HG02973 (cell line): ENCODE data around the gene PDHX.
A peak's percentile ranks its signal among the peaks of the same experiment; 100 is the strongest.
"Not testable (repeated sequence)": the region's sequence is repeated elsewhere in the genome, so short reads cannot be mapped to it uniquely, and the experiment has no call there.

Experiments used
- ATAC-seq: cut with Tn5 transposase; IDR thresholded peaks from one replicate; pipeline ENCODE4 v1.9.1; 2021; ENCODE audit warnings: moderate library complexity; ENCODE audit not compliant: unreplicated experiment

Gene PDHX

DNA sequence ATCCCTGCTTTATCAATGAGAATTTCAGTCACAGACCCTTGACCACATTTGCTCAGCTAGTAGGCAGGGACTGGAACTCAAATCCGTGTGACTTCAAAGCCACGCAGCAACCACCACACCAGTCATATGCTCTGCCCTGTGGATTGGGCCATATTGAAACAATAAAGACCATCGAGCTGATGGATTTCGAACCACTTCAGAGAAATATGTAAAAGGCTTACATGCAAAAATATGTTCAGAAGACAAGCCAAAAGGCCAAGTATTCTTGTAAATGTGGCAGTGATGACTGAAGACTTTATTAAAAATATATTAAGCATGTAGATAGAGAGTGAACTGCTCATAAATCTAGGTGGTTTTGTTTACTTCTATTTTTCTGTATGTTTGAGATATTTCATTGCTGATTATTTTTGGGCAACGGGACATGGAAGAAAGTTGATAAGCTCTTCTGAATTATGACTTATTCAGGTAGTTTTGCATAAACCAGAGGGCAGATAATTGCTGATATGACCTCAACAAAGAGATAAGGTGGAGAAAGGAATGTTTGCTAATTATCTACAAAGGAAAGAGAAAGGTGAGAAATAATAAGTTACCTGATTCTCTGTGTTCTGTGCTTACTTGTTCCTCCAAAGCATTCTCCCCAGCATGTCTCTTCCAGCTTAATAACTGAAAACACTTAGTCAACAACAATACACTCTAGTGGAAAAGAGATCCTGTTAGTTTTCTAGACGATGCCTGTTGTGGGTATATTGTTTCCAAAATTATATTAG is 99.4 kb downstream of the PDHX start:
- no peak for ATAC-seq

DNA sequence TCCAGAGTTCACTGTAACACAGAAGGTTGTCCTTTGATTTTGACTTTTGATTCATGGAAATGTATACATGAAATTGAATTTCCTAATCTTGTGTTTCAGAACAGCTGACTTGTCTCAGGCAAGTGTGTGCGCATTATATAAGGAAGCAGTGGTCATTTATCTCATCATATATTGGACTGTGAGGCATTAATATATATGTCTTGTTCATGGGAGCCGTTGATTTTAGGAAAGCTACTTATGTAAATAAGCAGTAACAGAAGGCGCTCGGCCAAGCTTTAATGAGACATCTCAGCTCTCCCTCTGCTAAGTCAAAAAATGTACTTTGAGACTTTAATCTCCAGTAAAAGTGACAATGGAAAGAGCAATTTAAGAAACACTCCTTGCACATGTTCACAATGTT is 100.5 kb downstream of the PDHX start:
- ATAC-seq = no peak

DNA sequence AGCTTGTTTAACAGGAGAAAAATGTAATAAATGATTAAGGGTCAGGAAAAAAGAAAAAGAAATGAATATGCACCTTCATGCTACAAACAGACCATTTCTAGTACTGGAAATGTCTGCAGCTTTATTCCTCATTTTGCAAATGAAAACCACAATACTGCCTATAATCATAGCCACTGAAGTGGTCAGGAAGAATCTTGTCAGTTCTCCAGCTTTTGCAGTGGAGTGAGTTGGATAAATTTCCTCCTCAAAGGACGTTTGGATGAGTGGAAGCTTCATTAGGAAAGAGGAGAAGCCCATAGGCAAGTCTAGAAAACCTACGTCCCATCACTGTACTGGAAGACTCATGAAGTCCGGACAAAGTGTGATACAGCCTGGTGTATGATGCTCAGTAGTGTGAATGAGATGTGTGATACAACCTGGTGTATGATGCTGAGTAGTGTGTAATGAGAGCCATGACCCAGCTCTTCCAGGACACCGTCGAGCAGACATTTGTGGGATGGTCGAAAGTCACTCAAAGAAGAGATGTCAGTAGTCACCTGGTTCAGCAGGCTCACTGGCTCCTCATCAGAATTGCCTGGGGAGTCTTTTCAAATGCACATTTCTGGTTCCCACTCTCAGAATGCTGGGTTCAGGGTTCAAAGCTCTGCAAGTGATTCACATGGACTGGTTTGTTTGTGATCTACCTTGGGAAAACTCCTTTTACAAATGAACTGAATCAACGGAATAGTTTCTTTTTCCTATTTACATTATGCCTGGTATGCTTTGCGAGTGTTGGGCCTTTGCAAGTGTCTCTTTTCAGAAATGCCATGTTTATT is 101.3 kb downstream of the PDHX start:
- ATAC-seq = no peak

- no peak for ATAC-seq
These were observed 105.2 kb downstream of the PDHX start for GRCh38 chr11:35021589-35021988.

DNA sequence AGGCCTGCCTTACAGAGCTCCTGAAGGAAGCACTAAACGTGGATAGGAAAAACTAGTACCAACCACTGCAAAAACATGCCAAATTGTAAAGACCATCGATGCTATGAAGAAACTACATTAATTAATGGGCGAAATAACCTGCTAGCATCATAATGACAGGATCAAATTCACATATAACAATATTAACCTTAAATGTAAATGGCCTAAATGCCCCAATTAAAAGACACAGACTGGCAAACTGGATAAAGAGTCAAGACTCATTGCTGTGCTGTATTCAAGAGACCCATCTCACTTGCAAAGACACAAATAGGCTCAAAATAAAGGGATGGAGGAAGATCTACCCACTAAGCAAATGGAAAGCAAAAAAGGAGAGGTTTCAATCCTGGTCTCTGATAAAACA is 107.5 kb downstream of the PDHX start:
- ATAC-seq = not testable (repeated sequence)

GRCh38 chr11:35028007-35028406 is 111.6 kb downstream of the PDHX start:
- not testable (repeated sequence) for ATAC-seq

DNA sequence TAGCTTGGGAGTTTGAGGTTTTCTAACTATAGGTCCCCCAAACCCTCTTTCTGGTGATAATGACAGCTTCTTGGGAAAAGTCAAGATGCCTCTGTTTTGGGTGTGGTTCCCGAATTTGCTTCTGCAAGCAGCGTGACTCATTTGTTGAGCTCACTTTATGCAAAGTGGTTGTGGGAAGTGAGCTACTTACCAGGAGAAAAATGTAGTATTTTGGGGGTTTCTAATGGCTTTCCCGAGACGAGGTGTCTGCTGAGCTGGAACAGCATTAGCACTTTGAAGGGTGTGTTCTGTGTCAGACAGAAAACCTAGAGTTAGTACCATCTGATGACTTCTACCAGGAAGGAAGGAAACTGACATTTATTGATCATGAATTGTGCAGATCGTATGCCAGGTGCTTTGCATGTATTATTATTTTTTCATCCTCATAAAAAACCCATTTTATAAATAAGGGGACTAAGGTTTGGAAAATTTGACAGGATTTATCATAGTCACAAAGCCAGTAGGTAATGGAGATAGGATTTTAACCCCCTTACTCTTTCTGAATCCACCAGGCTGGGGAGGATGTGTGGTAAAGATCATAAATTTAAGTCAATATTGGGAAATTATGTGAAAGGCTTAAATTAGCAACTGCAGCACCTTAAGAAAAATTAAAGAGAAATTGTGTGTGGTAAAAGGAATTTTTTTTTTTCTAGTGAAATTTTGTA is 113.7 kb downstream of the PDHX start:
- ATAC-seq = peak; percentile 69

DNA sequence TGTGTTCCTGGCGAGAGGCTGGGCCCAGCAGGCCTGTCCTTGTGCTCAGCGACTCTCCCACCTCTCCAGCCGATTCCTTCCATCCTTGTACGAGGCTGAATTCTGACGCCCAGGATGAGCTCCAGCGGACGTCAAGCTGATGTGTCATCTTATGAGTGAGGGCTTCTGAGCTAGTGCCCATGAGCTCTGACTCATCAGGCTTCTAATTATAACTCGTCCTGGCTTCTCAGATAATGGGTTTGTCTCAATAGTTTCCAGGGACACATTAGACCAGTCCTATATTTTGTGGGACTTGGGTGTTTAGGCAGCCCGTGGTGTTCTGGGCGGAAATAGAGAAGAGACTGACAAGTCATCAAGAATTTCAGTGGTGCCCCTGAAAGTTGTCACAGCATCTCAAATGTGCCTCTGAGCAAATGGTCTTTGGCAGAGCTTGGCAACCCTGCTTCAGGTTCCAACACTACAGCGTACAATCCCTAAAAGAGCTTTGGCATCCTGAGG is 114.3 kb downstream of the PDHX start:
- ATAC-seq = no peak

DNA sequence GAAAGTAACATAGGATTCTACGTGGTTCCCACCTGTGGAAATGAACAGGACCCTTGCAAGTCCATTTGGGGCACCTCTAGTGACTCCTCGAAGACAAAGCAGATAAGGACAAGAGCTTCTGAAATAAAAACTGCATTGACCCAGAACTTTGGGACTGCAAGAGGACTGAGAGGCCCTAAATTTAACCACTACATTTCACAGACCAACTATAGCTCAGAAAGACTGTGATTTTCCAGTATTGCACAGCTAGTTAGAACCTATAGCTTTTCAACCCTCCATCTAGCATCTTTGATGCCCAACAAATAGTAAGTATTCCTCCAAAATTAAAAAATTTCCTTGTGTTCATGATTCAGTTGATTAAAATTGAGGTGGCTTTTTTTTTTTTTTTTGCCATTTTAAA is 114.9 kb downstream of the PDHX start:
- no peak for ATAC-seq

GRCh38 chr11:35031867-35032266 is 115.4 kb downstream of the PDHX start:
- ATAC-seq = no peak

DNA sequence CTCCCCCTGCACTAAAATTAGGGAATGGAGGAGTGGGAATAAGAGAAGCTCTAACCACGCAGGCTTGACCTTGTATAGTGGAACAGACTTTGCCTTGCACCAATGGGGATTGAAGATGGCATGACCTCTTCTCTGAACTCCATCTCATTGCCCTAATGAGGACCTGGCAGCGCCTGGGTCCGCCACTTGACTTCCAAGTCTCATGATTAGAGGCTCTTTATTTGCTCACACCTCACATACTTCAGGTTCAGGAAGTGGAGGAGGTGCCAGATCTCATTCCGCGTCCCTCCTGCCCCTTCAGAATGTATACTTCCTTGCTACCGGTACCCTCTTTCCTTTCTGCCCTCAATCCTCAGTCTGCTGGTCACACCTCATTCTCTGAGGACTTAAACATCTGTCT is 116.6 kb downstream of the PDHX start:
- no peak for ATAC-seq

GRCh38 chr11:35034401-35034800 is 118.0 kb downstream of the PDHX start:
- ATAC-seq = no peak

GRCh38 chr11:35035894-35036408 is 119.5 kb downstream of the PDHX start:
- ATAC-seq = no peak

- ATAC-seq = no peak
These were observed 120.2 kb downstream of the PDHX start for GRCh38 chr11:35036639-35037038.

DNA sequence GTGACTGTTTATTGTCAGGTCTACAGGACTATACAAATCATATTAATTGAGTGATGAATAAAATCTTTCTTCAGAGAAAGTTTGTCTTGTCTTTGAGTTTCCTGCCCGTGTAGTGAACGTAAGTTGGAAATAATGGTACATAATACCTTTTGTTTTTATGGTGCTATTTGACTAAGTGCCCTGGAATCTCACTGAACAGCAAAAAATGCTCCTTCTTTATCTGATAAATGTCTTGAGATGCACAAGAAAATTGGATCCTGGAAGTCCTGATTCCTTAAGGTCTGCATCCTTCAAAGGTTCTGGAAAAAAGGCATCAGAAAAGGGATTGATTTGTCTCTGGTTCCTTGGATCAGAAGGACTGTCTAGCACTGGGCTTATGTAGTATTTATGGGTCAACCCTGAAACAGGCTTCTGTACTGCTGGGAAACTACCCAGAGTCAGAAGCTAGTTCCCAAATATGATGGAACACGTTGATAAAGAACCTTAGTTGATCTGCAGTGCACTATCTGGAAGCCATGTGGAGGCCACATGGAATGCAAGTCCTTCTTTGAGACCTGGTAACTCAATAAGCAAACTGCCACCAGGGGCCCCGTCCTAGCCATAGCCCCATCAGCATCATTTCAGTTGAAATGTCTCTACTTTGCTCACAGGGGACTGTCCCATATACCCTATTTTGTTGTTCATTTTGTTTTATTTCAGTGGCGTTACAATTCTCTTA is 122.0 kb downstream of the PDHX start:
- ATAC-seq = no peak

DNA sequence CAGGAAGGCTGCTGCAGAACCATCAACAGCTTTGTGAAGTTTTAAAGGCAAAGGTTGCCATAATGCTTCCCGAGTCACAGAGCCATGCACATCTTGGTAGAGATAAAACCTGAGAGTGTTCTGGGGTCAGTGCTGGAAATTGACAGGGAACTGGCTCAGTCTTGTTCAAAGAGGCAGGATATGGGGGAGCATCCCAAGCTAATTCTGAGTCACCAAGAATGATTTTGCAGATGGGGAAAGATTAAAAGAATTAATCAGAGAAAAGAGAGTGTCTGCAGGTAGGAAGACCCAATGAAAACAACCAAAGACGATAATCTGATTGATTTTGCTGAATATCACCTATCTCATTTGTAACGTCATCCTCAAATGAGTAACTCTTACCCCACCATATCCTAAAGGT is 122.7 kb downstream of the PDHX start:
- no peak for ATAC-seq

GRCh38 chr11:35040221-35040942 is 124.0 kb downstream of the PDHX start:
- ATAC-seq = peak; percentile 72

DNA sequence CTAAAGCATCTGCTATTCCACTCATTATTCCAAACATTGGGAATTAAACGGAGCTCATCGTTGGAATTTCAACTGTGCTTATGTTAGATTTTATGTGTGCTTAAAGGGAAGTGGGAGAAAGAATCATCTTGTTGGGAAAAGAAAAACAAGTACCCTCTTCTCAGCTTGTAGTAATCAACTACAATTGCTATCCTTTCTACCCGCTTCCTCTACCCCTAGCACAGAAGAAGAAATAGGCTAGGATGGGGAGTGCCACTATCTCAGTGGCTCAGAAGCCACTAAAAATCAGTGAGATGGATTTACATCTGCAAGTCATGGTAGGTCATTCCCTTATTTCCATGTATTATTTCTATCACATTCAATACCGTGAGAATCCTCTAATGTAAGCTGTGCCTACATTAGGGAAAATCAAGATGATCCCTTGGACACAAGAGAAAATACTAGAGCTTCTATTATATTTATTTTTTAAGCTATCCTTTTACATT is 124.7 kb downstream of the PDHX start:
- no peak for ATAC-seq

GRCh38 chr11:35042224-35042623 is 125.8 kb downstream of the PDHX start:
- no peak for ATAC-seq

- no peak for ATAC-seq
These were observed 126.5 kb downstream of the PDHX start for GRCh38 chr11:35042913-35043312.
